ENCODE results near the gene CRKL. TPM values are rescaled to one million over a fixed set of nuclear protein-coding genes. Genes with fewer than 3 reads are reported as not detected.

CRKL gene
- total RNA-seq, 1 experiment from 2014 or later: 35.4 TPM

GRCh38 chr22:20980523-20980922 lies 63.3 kb downstream of the CRKL start:
- BruUV-seq (replicated peaks): no TSS peak
- intact Hi-C loops (cut with micrococcal nuclease): no loop called here
- H3K4me2 ChIP-seq (ENCODE audit: low read length): no peak overlapping the region
- CTCF ChIA-PET: no interaction called here
- ATAC-seq (no peak), DNase-seq (no peak)
- no peaks in the 10 kb centered on the region for H3K36me3 ChIP-seq (ENCODE audit: low read depth, low read length)
- no peaks in the 10 kb centered on the region for H4K20me1 ChIP-seq (ENCODE audit: low read length)
- peaks cover 13% of the 10 kb centered on the region for H3K4me1 ChIP-seq (ENCODE audit: insufficient read depth, low read length)
- no peak overlapping the region for H3K9ac ChIP-seq (ENCODE audit: low read length)
- H3K4me3 ChIP-seq (ENCODE audit: low read length): no peak overlapping the region
- no peak overlapping the region for H2AFZ ChIP-seq (ENCODE audit: low read length)
- TF ChIP-seq EZH2phosphoT487 (IDR thresholded peaks at IDR 0.05; ENCODE audit: borderline replicate concordance, low read length) (no peak), EZH2 (IDR thresholded peaks at IDR 0.05; ENCODE audit: low read length, unreplicated experiment) (no peak), CTCF (conservative IDR thresholded peaks at IDR 0.05; ENCODE audit: low read depth, low read length) (no peak)
- no peaks in the 10 kb centered on the region for H3F3A ChIP-seq (ENCODE audit: low read length, unreplicated experiment)
- H3K9me3 ChIP-seq (ENCODE audit: low read length): no peaks in the 10 kb centered on the region
- no peak overlapping the region for H3K27ac ChIP-seq (ENCODE audit: low read length)
- peaks cover 16% of the 10 kb centered on the region for H3K79me2 ChIP-seq (ENCODE audit: low read length)
- POLR2A ChIA-PET (ENCODE audit: unreplicated experiment): no interaction called here
- no peaks in the 10 kb centered on the region for H3K27me3 ChIP-seq (ENCODE audit: low read length)
- H3K9me2 ChIP-seq (replicated peaks; ENCODE audit: low read length): no peaks in the 10 kb centered on the region

- H2AFZ ChIP-seq (ENCODE audit: low read length): peak overlapping the region; percentile 89
- H3F3A ChIP-seq (ENCODE audit: low read length, unreplicated experiment): no peaks in the 10 kb centered on the region
- H3K27ac ChIP-seq (ENCODE audit: low read length): peak overlapping the region; percentile 47; the same call in 1 of the 2 replicates
- intact Hi-C loops (cut with micrococcal nuclease): no loop called here
- no peaks in the 10 kb centered on the region for H3K9me2 ChIP-seq (replicated peaks; ENCODE audit: low read length)
- H3K79me2 ChIP-seq (ENCODE audit: low read length): peaks cover 16% of the 10 kb centered on the region
- no peaks in the 10 kb centered on the region for H4K20me1 ChIP-seq (ENCODE audit: low read length)
- no peaks in the 10 kb centered on the region for H3K9me3 ChIP-seq (ENCODE audit: low read length)
- H3K27me3 ChIP-seq (ENCODE audit: low read length): no peaks in the 10 kb centered on the region
- peak overlapping the region; percentile 99 for H3K4me2 ChIP-seq (ENCODE audit: low read length)
- ATAC-seq (no peak), DNase-seq (no peak)
- no peak for TF ChIP-seq CTCF (conservative IDR thresholded peaks at IDR 0.05; ENCODE audit: low read depth, low read length)
- TF ChIP-seq EZH2phosphoT487 (IDR thresholded peaks at IDR 0.05; ENCODE audit: borderline replicate concordance, low read length): no peak
- no peak for TF ChIP-seq EZH2 (IDR thresholded peaks at IDR 0.05; ENCODE audit: low read length, unreplicated experiment)
- CTCF ChIA-PET: no interaction called here
- no peaks in the 10 kb centered on the region; the same call in 1 of the 2 replicates for H3K36me3 ChIP-seq (ENCODE audit: low read depth, low read length)
- peaks cover 13% of the 10 kb centered on the region for H3K4me1 ChIP-seq (ENCODE audit: insufficient read depth, low read length)
- H3K4me3 ChIP-seq (ENCODE audit: low read length): peak overlapping the region; percentile 80
- H3K9ac ChIP-seq (ENCODE audit: low read length): peak overlapping the region; percentile 88
- POLR2A ChIA-PET (ENCODE audit: unreplicated experiment): no interaction called here
- BruUV-seq (replicated peaks): TSS peak; percentile 79
Measured at GRCh38 chr22:20980938-20981722, 63.9 kb downstream of the CRKL start.
